Vagina (tissue), 2 donors: ENCODE measurements around the gene TRIO.

Experiments used
- CTCF ChIP-seq, 3 experiments: fragments of 450-650 bp in 2 of 3; fragments of 200-600 bp in 1 of 3; sonication (generic) in 1 of 3; IDR thresholded peaks; one replicate each; pipeline ENCODE4 v1.5.1; 2017 to 2019; ENCODE audit warnings: antibody characterized with exemption in 3 of 3, mild to moderate bottlenecking in 2 of 3, moderate library complexity in 2 of 3
- POLR2A ChIP-seq, 2 donors: fragments of 450-650 bp; IDR thresholded peaks; one replicate each; pipeline ENCODE4 v1.6.1; 2017; ENCODE audit warnings: antibody characterized with exemption in 2 of 2, mild to moderate bottlenecking in 2 of 2, moderate library complexity in 2 of 2

DNA sequence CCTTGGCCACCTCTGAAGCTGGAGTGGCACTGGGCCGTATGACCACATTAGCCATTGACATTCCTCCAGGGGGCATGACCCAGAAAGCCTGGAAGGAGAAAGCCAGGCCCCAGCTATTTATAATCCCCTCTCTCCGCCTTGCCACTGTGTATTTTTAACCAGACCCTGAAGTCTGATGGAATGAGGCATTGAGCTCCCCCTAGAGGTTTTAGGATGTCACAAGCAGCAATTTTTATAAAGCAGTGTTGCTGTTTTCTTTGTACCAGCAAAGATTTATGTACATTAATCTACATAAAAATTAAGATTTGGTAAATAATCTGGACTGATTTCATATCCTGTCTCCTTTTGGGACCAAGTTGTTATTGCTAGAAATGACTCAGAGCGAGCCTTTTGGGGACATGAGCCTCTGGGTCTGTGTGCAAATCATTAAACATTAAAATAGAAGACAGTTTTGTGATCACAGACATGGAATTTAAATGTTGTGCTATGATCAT lies 127.1 kb downstream of the TRIO start:
- TF ChIP-seq CTCF (IDR thresholded peaks at IDR 0.05) (peak; percentile 14 to 73 (median 68)), POLR2A (IDR thresholded peaks at IDR 0.05) (no peak)
